IPS-18c (cell line): ENCODE measurements around the gene BTBD10.

Experiments
- H3K4me3 ChIP-seq: 2 replicates; pipeline ENCODE4 v1.7.0; 2013; ENCODE audit warnings: low read depth, mild to moderate bottlenecking, low read length, moderate library complexity; ENCODE audit not compliant: insufficient read depth
- H3K9me3 ChIP-seq: one replicate; pipeline ENCODE4 v1.6.1; 2013; ENCODE audit warnings: mild to moderate bottlenecking, low read length, moderate library complexity; ENCODE audit not compliant: control insufficient read depth, insufficient read depth

The BTBD10 gene

DNA sequence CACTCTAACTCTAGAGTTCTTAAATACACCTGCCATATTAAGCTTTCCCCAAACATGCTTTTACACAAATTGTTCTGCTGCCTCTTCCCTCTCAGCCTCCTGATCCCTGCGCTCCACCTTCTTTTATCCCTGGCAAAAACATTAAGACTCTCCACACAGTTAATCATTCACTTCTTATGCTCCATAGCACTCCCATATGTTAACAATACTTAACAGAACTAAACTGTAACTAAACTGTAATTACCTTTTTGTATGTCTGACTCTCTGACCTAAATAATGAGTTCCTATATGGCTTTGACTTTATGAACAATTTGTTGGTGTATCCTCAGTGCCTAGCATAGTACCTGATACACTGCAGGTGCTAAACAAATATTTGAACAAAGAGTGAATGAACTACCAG lies 71.8 kb downstream of the BTBD10 start:
- Histone ChIP-seq H3K4me3 (no peak overlapping the region), H3K9me3 (no peaks in the 10 kb centered on the region)

GRCh38 chr11:13388741-13389140 lies 74.3 kb downstream of the BTBD10 start:
- H3K9me3 ChIP-seq: no peaks in the 10 kb centered on the region
- H3K4me3 ChIP-seq: no peak overlapping the region

DNA sequence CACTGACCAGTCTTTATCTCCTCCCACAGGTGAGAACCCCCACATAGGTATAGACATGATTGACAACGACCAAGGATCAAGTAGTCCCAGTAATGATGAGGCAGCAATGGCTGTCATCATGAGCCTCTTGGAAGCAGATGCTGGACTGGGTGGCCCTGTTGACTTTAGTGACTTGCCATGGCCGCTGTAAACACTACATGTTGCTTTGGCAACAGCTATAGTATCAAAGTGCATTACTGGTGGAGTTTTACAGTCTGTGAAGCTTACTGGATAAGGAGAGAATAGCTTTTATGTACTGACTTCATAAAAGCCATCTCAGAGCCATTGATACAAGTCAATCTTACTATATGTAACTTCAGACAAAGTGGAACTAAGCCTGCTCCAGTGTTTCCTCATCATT lies 76.5 kb downstream of the BTBD10 start:
- H3K9me3 ChIP-seq: no peaks in the 10 kb centered on the region
- no peak overlapping the region for H3K4me3 ChIP-seq

- H3K4me3 ChIP-seq: no peak overlapping the region
- no peaks in the 10 kb centered on the region for H3K9me3 ChIP-seq
Observed at GRCh38 chr11:13384908-13385640, 77.9 kb downstream of the BTBD10 start.

DNA sequence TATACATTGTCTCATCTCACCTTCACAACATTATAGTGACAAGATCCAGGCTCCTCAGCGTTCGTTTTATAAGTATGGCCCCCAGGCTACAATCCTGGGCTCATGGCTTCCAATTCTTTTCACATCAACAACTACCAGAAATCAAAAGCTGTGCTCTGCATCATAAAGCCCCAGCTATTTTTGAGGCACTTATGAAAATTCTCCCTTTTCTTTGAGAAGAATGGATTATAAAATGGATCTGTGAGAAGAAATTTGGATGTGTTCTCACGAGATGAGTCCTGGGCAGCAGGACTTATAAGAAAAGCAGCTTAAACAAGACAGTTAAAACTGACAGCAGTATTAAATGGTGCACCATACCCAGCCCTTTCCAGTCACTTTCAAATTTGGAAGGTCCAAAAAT lies 80.3 kb downstream of the BTBD10 start:
- no peak overlapping the region for H3K4me3 ChIP-seq

GRCh38 chr11:13380731-13381130 lies 82.3 kb downstream of the BTBD10 start:
- H3K9me3 ChIP-seq: no peaks in the 10 kb centered on the region
- no peak overlapping the region for H3K4me3 ChIP-seq

More for the DNA sequence above, 80.3 kb downstream of the BTBD10 start:
- no peaks in the 10 kb centered on the region for H3K9me3 ChIP-seq

DNA sequence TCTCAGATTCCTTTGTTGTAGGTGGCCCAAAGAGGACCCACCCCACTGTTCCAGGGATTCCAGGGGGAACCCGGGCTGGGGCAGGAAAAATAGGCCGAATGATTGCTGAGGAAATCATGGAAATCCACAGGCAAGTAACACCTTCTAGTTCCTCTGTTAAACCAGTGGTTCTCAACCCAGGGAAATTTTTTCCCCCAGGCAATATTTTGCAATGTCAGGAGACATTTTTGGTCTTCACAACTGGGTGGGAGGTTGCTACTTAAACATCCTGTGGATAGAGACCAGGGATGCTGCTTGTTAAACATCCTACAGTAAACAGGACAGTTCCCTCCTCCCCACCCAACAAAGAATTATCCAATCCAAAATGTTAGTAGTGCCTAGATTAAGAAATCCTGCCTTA lies 84.7 kb downstream of the BTBD10 start:
- Histone ChIP-seq H3K4me3 (no peak overlapping the region), H3K9me3 (no peaks in the 10 kb centered on the region)

GRCh38 chr11:13376838-13377237 lies 86.2 kb downstream of the BTBD10 start:
- Histone ChIP-seq H3K4me3 (no peak overlapping the region; the same call in 1 of the 2 replicates), H3K9me3 (no peaks in the 10 kb centered on the region)

DNA sequence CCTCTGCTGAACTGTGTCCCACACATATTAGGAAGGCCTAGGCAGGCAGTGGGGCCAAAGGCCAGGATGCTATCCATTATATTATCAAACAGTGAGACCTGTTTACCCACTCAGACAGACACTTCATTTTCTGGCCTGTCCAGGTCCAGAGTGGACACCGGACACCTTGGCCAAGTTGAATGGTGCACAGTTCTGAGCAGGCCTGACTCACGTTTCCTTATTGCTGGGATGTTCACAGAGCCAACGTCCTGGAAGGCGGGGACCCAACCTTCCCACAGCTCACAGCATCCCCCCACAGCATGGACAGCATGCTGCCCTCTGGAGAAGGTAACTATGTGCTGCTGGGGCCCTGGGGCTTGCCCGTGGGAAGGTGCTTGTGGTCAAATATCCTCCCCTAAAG lies 86.6 kb downstream of the BTBD10 start:
- no peak overlapping the region for H3K4me3 ChIP-seq
- H3K9me3 ChIP-seq: no peaks in the 10 kb centered on the region

GRCh38 chr11:13375798-13376197 lies 87.2 kb downstream of the BTBD10 start:
- Histone ChIP-seq H3K9me3 (no peaks in the 10 kb centered on the region), H3K4me3 (no peak overlapping the region)

GRCh38 chr11:13373216-13373615 lies 89.8 kb downstream of the BTBD10 start:
- H3K9me3 ChIP-seq: no peaks in the 10 kb centered on the region
- no peak overlapping the region for H3K4me3 ChIP-seq

DNA sequence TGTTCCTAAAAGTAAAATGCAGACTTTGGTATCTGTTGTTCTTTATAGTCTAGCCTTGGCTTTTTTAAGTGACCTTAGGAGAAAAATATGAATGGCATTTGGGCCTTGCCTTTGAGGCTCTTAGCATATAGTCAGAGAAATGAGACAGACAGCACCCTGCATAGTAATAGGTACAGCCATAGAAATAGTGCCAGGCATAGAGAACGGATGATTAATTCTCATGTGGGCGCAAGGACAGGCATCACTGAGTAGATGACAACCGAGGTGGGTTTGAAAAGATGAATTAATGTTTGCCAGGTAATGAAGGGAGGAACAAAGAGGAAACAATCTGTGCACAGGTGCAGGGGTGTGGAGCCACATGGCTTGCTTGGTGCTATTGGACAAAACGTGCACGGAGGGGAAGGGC lies 95.0 kb downstream of the BTBD10 start:
- H3K4me3 ChIP-seq: no peak overlapping the region
- no peaks in the 10 kb centered on the region for H3K9me3 ChIP-seq

DNA sequence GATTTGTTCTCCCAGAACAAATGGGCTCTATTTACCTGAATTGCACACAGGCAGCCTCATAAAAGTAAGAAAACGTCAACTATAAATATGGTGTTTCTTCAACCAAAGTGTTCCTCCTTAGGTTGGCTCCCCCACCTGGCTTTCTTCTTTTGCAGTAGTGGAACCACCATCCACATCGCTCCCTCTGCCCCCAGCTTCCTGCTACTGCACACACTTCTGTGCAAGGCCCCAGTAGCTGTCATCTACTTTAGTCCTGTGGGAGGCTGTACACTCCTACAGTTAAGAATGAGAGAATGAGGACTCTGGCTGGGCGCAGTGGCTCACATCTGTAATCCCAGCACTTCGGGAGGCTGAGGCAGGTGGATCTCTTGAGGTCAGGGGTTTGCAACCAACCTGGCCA lies 95.9 kb downstream of the BTBD10 start:
- H3K4me3 ChIP-seq: no peak overlapping the region
- no peaks in the 10 kb centered on the region for H3K9me3 ChIP-seq

GRCh38 chr11:13366266-13367026 lies 96.6 kb downstream of the BTBD10 start:
- Histone ChIP-seq H3K4me3 (no peak overlapping the region), H3K9me3 (no peaks in the 10 kb centered on the region)

- H3K9me3 ChIP-seq: no peaks in the 10 kb centered on the region
- H3K4me3 ChIP-seq: no peak overlapping the region
Observed at GRCh38 chr11:13364388-13364787, 98.6 kb downstream of the BTBD10 start.

GRCh38 chr11:13362596-13363109 lies 100.4 kb downstream of the BTBD10 start:
- no peaks in the 10 kb centered on the region for H3K9me3 ChIP-seq
- H3K4me3 ChIP-seq: no peak overlapping the region

DNA sequence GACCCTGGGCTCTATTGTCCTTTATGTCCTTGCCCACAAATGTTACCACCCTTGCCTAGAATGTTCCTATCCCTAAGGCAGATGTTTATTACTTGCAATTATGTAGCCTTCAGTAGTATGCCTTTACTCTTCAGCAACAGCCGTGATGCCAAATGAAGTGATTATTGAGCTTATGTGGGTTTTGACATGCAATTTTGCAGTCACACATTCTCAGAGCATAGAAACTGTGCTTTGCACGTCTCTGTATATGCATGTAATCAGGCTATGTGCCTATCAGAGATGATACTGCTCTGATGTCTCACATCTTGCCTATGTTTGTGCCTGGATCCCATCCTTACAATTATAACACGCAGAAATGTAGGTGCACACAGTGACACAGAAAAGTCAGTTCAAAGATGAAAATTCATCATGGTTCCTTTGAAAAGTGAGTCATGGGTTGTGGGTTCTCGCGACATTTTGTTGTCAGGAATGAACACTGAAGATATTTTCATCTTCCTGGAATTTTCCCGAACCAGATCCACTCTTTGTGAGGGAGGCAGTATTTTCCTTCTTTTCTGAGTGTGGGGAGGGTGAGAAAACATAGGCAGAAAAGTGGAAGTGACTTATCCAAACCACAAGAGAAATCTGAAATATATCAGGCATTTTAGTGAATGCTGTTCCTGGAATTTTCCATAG lies 104.3 kb downstream of the BTBD10 start:
- H3K9me3 ChIP-seq: no peaks in the 10 kb centered on the region

GRCh38 chr11:13357232-13357631 lies 105.8 kb downstream of the BTBD10 start:
- H3K9me3 ChIP-seq: no peaks in the 10 kb centered on the region
- H3K4me3 ChIP-seq: no peak overlapping the region

More for the DNA sequence above, 104.3 kb downstream of the BTBD10 start:
- H3K4me3 ChIP-seq: no peak overlapping the region
